ENCODE results near the gene CSTB. TPM values are rescaled to one million over a fixed set of nuclear protein-coding genes. Genes with fewer than 3 reads are reported as not detected.

CSTB gene
- total and polyA plus RNA-seq, 8 donors, result 0.58 to 403 (median 25.5) TPM

- H3K36me3 ChIP-seq, result peaks cover 42 to 93% (median 92%) of the 10 kb centered on the region in 4 donors
- intact Hi-C loops (cut with DNase I; ENCODE audit: low total_unique reads), result no loop called here
- no peaks in the 10 kb centered on the region for H3K27me3 ChIP-seq
- H3K27ac ChIP-seq, result no peak overlapping the region
- 88 to 91% (median 90%) methylated on average over 16 of the region's 16 CpGs for WGBS, 5 donors
- no peak overlapping the region for H3K4me3 ChIP-seq
- no peaks in the 10 kb centered on the region for H3K9me3 ChIP-seq
- DNase-seq, result no peak
- peaks cover 0 to 4% (median 0%) of the 10 kb centered on the region in 4 donors for H3K4me1 ChIP-seq
- TF ChIP-seq POLR2AphosphoS5 (IDR thresholded peaks at IDR 0.05) (no peak), EP300 (IDR thresholded peaks at IDR 0.05) (no peak), POLR2A (IDR thresholded peaks at IDR 0.05) (no peak)
- TF ChIP-seq, protein P1, sequence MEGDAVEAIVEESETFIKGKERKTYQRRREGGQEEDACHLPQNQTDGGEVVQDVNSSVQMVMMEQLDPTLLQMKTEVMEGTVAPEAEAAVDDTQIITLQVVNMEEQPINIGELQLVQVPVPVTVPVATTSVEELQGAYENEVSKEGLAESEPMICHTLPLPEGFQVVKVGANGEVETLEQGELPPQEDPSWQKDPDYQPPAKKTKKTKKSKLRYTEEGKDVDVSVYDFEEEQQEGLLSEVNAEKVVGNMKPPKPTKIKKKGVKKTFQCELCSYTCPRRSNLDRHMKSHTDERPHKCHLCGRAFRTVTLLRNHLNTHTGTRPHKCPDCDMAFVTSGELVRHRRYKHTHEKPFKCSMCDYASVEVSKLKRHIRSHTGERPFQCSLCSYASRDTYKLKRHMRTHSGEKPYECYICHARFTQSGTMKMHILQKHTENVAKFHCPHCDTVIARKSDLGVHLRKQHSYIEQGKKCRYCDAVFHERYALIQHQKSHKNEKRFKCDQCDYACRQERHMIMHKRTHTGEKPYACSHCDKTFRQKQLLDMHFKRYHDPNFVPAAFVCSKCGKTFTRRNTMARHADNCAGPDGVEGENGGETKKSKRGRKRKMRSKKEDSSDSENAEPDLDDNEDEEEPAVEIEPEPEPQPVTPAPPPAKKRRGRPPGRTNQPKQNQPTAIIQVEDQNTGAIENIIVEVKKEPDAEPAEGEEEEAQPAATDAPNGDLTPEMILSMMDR (IDR thresholded peaks at IDR 0.05), result no peak
Observed at GRCh38 chr21:43745772-43746517, 30.2 kb downstream of the CSTB start.

DNA sequence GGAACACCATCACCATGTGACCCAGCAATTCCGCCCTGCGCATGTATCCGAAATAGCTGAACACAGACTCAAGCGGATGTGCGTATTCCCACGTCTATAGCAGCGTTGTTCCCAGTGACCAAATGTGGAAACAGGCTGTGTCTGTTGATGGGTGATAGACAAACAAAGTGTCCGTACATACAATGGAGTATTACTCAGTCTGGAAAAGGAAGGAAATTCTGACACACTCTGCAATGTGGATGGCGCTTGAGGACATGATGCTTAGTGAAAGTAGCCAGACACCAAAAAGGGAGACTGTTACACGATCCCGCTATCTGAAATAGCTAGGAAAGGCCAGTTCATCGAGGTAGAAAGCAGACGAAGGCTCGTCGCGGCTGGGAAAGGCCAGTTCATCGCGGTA, 31.4 kb downstream of the CSTB start:
- intact Hi-C loops (cut with DNase I; ENCODE audit: low total_unique reads), result no loop called here
- no peak overlapping the region for H3K4me3 ChIP-seq
- no peak overlapping the region for H3K27ac ChIP-seq
- TF ChIP-seq POLR2AphosphoS5 (IDR thresholded peaks at IDR 0.05) (no peak), EP300 (IDR thresholded peaks at IDR 0.05) (no peak), POLR2A (IDR thresholded peaks at IDR 0.05) (no peak)
- TF ChIP-seq, protein P1 (IDR thresholded peaks at IDR 0.05), result no peak
- WGBS, 5 donors, result 94 to 98% (median 97%) methylated on average over 18 of the region's 18 CpGs
- H3K36me3 ChIP-seq, result peaks cover 40 to 86% (median 79%) of the 10 kb centered on the region in 4 donors
- H3K27me3 ChIP-seq, result no peaks in the 10 kb centered on the region
- DNase-seq, result no peak
- peaks cover 0 to 9% (median 6%) of the 10 kb centered on the region in 4 donors for H3K4me1 ChIP-seq
- H3K9me3 ChIP-seq, result no peaks in the 10 kb centered on the region

DNA sequence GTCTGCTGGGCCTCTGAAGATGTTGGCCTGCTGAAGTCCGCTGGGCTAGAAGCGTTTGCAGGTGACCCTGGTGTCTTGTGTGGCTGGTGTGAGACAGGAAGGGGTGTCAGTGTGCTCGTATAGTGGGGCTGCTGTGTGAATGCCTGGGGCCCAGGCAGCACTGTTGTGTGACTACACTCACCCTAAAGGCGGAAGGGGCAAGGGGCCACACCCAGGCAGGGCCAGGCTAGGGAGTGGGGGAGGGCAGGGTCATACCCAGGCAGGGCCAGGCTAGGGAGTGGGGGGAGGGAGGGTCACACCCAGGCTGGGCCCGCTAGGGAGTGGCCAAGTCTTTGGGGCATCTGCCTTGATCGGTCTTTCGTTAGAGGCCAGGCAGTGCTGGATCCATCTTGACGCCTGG, 32.2 kb downstream of the CSTB start:
- whole genome bisulfite sequencing, 5 donors, result 87 to 95% (median 93%) methylated on average over 3 to 8 of the region's 8 CpGs

DNA sequence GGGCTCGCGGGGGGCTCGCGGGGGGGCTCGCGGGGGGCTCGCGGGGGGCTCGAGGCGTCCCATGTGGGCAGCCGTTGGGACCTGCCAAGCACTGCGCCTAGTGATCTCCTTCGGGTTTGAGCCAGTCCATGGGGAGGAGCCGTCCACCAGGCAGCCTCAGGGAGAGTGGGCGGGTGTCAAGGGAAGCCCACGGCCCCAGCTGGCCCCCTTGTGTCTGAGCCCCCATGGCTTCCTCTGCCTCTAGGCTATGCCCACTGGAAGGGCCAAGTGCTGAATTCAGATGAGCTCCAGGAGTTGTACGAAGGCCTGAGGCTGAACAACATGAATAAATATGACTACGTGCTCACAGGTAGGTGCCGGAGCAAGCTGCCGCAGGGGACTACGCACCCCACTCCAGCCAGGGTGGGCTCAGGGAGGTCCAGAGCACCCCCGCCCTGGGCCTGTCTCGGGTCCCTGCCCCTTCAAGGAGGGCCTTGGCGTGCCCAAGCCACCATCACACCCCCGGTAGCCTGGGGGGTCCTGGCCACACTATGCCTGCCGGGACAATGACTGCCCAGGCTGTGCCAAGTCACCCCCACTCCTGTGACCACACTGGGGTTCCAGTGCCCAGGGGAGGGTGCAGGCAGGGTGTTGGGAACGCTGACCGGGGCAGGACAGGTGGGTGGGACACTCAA, 34.5 kb downstream of the CSTB start:
- peak overlapping the region in 1 of 5 donors; percentile 59 for H3K27ac ChIP-seq
- H3K9me3 ChIP-seq, result no peaks in the 10 kb centered on the region
- 58 to 84% (median 81%) methylated on average over 13 to 22 of the region's 28 CpGs for WGBS, 5 donors
- DNase-seq, result peak in 1 of 2 donors; percentile 68
- peaks cover 0 to 20% (median 10%) of the 10 kb centered on the region in 4 donors for H3K4me1 ChIP-seq
- intact Hi-C loops (cut with DNase I; ENCODE audit: low total_unique reads), result no loop called here
- no peak overlapping the region for H3K4me3 ChIP-seq
- H3K27me3 ChIP-seq, result no peaks in the 10 kb centered on the region
- peaks cover 22 to 81% (median 62%) of the 10 kb centered on the region in 4 donors for H3K36me3 ChIP-seq
- TF ChIP-seq POLR2A (IDR thresholded peaks at IDR 0.05), result no peak
- no peak for TF ChIP-seq EP300 (IDR thresholded peaks at IDR 0.05)
- TF ChIP-seq POLR2AphosphoS5 (IDR thresholded peaks at IDR 0.05), result no peak
- TF ChIP-seq, protein P1 (IDR thresholded peaks at IDR 0.05), result no peak

More for the DNA sequence above, 32.2 kb downstream of the CSTB start:
- Histone ChIP-seq H3K27ac (no peak overlapping the region), H3K36me3 (peaks cover 36 to 81% (median 72%) of the 10 kb centered on the region in 4 donors), H3K27me3 (no peaks in the 10 kb centered on the region), H3K9me3 (no peaks in the 10 kb centered on the region), H3K4me3 (no peak overlapping the region), H3K4me1 (peaks cover 0 to 9% (median 6%) of the 10 kb centered on the region in 4 donors)
- no peak for TF ChIP-seq POLR2AphosphoS5 (IDR thresholded peaks at IDR 0.05)
- TF ChIP-seq, protein P1 (IDR thresholded peaks at IDR 0.05), result no peak
- no peak for TF ChIP-seq POLR2A (IDR thresholded peaks at IDR 0.05)
- no peak for TF ChIP-seq EP300 (IDR thresholded peaks at IDR 0.05)
- intact Hi-C loops (cut with DNase I; ENCODE audit: low total_unique reads), result no loop called here
- no peak for DNase-seq

Data from stomach (tissue), 9 donors.